Kidney (tissue), 14 donors: ENCODE data around the gene WASL. TPM values are rescaled to one million over a fixed set of nuclear protein-coding genes. Genes with fewer than 3 reads are reported as not detected.

ENCODE experiments used
- DNase-seq, 5 donors: peaks; one replicate each; pipeline ENCODE4 v3.0.0-alpha.2; 2013 to 2020
- FAIRE-seq: peaks from 2 replicates; lab custom pipeline; 2012; peaks lifted over from hg19 to GRCh38; lab: Jason Lieb, UNC
- H3K27ac ChIP-seq, 2 donors: one replicate each; pipeline ENCODE4 v1.7.0; 2013; ENCODE audit warnings: low read depth in 2 of 2, low read length in 2 of 2, inconsistent platforms in 1 of 2
- H3K27me3 ChIP-seq: one replicate; pipeline ENCODE4 v1.7.1; 2013; ENCODE audit warnings: low read length, inconsistent platforms; ENCODE audit not compliant: control insufficient read depth, insufficient read depth
- H3K36me3 ChIP-seq, 3 donors: one replicate each; pipeline versions ENCODE4 v1.7.0 to v1.7.1; 2013; ENCODE audit warnings: low read length in 3 of 3, control low read depth in 1 of 3, inconsistent platforms in 1 of 3; ENCODE audit not compliant: insufficient read depth in 3 of 3, control insufficient read depth in 2 of 3
- H3K4me1 ChIP-seq, 3 donors: one replicate each; pipeline versions ENCODE4 v1.7.0 to v1.7.1; 2013; ENCODE audit warnings: low read length in 3 of 3, inconsistent platforms in 1 of 3, low read depth in 1 of 3; ENCODE audit not compliant: control insufficient read depth in 2 of 3, insufficient read depth in 2 of 3
- H3K4me3 ChIP-seq, 3 donors: one replicate each; pipeline versions ENCODE4 v1.7.0 to v1.8.1; 2013; ENCODE audit warnings: low read length in 3 of 3, control low read depth in 1 of 3, inconsistent platforms in 1 of 3
- H3K9ac ChIP-seq, 3 donors: one replicate each; pipeline versions ENCODE4 v1.7.0 to v1.7.1; 2013; ENCODE audit warnings: low read length in 3 of 3, control low read depth in 1 of 3, inconsistent platforms in 1 of 3
- H3K9me3 ChIP-seq, 3 donors: one replicate each; pipeline versions ENCODE4 v1.7.0 to v1.7.1; 2013; ENCODE audit warnings: low read length in 3 of 3, control low read depth in 1 of 3, inconsistent platforms in 1 of 3; ENCODE audit not compliant: control insufficient read depth in 2 of 3, insufficient read depth in 1 of 3
- CTCF ChIP-seq: IDR thresholded peaks from 3 replicates; pipeline ENCODE4 v1.5.1; 2012; ENCODE audit warnings: mild to moderate bottlenecking, moderate library complexity, borderline replicate concordance; ENCODE audit not compliant: insufficient read depth; ENCODE audit errors: extremely low read depth
- intact Hi-C: fragments of 100-400 bp; cut with DNase I; formaldehyde crosslinking; loops from one replicate; pipeline ENCODE4 v1.11.1; 2022
- polyA plus RNA-seq: library from polyadenylated mRNA; stranded (reverse); fragments of 350-450 nt; fragmentation: Illumina TruSeq; extraction: RNeasy Lipid Tissue Mini Kit (QIAGEN cat#74804); gene quantifications from one replicate; pipeline ENCODE4 v1.2.3, GENCODE V29; 2014; ENCODE audit warnings: low read depth, low replicate concordance; ENCODE audit not compliant: insufficient read depth
- total RNA-seq: library from RNA; stranded (reverse); fragmentation: NEBNext Ultra II Directional; extraction: Animal tissue kit (Norgen Biotek cat#: 25700); gene quantifications from one replicate; pipeline ENCODE4 v1.2.1, GENCODE V29; 2021
- donor health status: control.
- donor health status: control.
- donor health status: control.
- donor health status: control.
- donor health status: control.
- donor health status: DM: yes; HTN: yes; CAD: no.
- donor health status: Normal renal cell carcinoma (clear cell type).

Gene WASL
- total and polyA plus RNA-seq, 2 donors from 2014 or later = 28.7 to 50.4 TPM

GRCh38 chr7:123715198-123715597, 33.6 kb downstream of the WASL start:
- no peak for DNase-seq
- TF ChIP-seq CTCF = no peak
- Histone ChIP-seq H3K4me3 (no peak overlapping the region), H3K4me1 (peaks cover 0 to 30% (median 17%) of the 10 kb centered on the region in 3 donors), H3K9me3 (no peaks in the 10 kb centered on the region), H3K9ac (no peak overlapping the region), H3K36me3 (no peaks in the 10 kb centered on the region), H3K27ac (no peak overlapping the region), H3K27me3 (no peaks in the 10 kb centered on the region)
- no peak for FAIRE-seq
- intact Hi-C loops = no loop called here

GRCh38 chr7:123714296-123715080, 34.3 kb downstream of the WASL start:
- intact Hi-C loops = no loop called here
- Histone ChIP-seq H3K27ac (no peak overlapping the region), H3K4me1 (peaks cover 0 to 23% (median 15%) of the 10 kb centered on the region in 3 donors), H3K9me3 (no peaks in the 10 kb centered on the region), H3K36me3 (no peaks in the 10 kb centered on the region), H3K9ac (no peak overlapping the region), H3K4me3 (no peak overlapping the region), H3K27me3 (no peaks in the 10 kb centered on the region)
- no peak for TF ChIP-seq CTCF
- FAIRE-seq (no peak), DNase-seq (no peak)

- FAIRE-seq (no peak), DNase-seq (no peak)
- Histone ChIP-seq H3K36me3 (peaks cover 0 to 7% (median 0%) of the 10 kb centered on the region in 3 donors), H3K4me3 (no peak overlapping the region), H3K27me3 (no peaks in the 10 kb centered on the region), H3K9ac (no peak overlapping the region), H3K27ac (no peak overlapping the region), H3K4me1 (peaks cover 0 to 21% (median 13%) of the 10 kb centered on the region in 3 donors), H3K9me3 (no peaks in the 10 kb centered on the region)
- TF ChIP-seq CTCF = no peak
- intact Hi-C loops = no loop called here
These were observed 36.2 kb downstream of the WASL start for GRCh38 chr7:123712619-123713018.
